Calu3 (cell line): ENCODE data around the gene CELA3A. TPM values are rescaled to one million over a fixed set of nuclear protein-coding genes. Genes with fewer than 3 reads are reported as not detected.
"Not testable (repeated sequence)": the region's sequence is repeated elsewhere in the genome, so short reads cannot be mapped to it uniquely, and the experiment has no call there.

Experiments used
- BruUV-seq: library from RNA; stranded (reverse); fragments of 400-500 nt; replicated peaks from 2 replicates; lab custom pipeline; 2021; lab: Mats Ljungman, UMichigan
- CTCF ChIA-PET: fragments of 300-600 bp; sonication (Branson Sonifier 250); formaldehyde crosslinking; loops from one replicate; lab custom pipeline; 2022; ENCODE audit warnings: antibody characterized with exemption; lab: Charles Lee
- DNase-seq: peaks from one replicate; pipeline ENCODE4 v3.0.0; 2022
- H3K27ac Mint-ChIP-seq: one replicate; pipeline ENCODE4 v1.8.0; 2022; ENCODE audit warnings: mixed read lengths; ENCODE audit not compliant: unreplicated experiment
- H3K27me3 Mint-ChIP-seq: one replicate; pipeline ENCODE4 v1.8.0; 2022; ENCODE audit warnings: mixed read lengths; ENCODE audit not compliant: unreplicated experiment
- H3K36me3 Mint-ChIP-seq: one replicate; pipeline ENCODE4 v1.8.0; 2022; ENCODE audit warnings: mild to moderate bottlenecking, moderate library complexity, mixed read lengths; ENCODE audit not compliant: insufficient read depth, unreplicated experiment
- H3K4me1 Mint-ChIP-seq: one replicate; pipeline ENCODE4 v1.8.0; 2022; ENCODE audit warnings: mild to moderate bottlenecking, low read depth, mixed read lengths; ENCODE audit not compliant: unreplicated experiment
- H3K4me3 Mint-ChIP-seq: one replicate; pipeline ENCODE4 v1.8.0; 2022; ENCODE audit warnings: mild to moderate bottlenecking, low read depth, moderate library complexity, mixed read lengths; ENCODE audit not compliant: unreplicated experiment
- H3K9me3 Mint-ChIP-seq: one replicate; pipeline ENCODE4 v1.8.0; 2022; ENCODE audit warnings: low read depth, mixed read lengths; ENCODE audit not compliant: unreplicated experiment
- intact Hi-C: fragments of 100-400 bp; cut with micrococcal nuclease; formaldehyde crosslinking; loops from one replicate; pipeline ENCODE4 v1.10.0; 2022; ENCODE audit not compliant: unreplicated experiment
- total RNA-seq: library from RNA; stranded (reverse); gene quantifications from 2 replicates; pipeline ENCODE4 v1.2.3, GENCODE V29; 2022
- TF ChIP-seq, protein P1 (sequence below): fragments of 200-600 bp; IDR thresholded peaks from one replicate; pipeline ENCODE4 v1.8.0; 2022; ENCODE audit warnings: antibody characterized with exemption; ENCODE audit not compliant: unreplicated experiment

CELA3A gene
- total RNA-seq, 1 experiment from 2014 or later, result not detected

DNA sequence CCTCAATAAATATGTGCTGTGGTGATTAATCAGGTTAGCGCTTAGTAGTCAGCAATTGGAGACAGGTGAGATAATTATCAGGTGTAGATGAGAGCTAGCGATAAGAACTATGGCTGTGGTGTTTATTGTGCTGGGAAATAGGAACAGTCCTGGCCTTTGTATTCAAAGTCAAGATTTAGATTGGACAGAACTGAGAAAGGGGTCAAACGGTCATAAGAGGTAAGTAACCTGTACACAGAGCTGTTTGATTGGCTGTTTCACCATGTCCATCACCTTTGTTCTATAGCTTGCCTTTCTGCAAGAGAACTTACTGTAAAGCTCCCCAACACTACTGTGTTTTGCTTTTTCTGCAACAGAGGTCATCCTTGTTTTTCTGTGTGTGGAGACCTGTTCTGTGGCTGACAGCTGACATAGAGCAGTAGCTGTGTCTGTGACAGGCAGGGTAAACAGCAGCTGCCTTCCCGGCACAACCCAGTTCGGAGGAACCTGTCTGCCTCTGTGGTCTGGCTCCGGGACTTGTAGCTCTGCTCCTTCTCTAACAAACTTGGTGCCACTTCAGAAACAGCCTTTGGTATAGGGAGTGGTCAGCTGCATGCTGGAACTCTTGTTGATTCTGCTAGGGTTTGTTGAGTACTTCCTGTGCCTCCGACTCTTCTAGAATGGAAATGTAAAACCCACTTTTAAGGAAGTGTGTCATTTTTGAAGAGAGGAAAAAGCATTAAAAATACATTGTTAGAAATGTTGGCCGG lies 29.9 kb downstream of the CELA3A start:
- no peak overlapping the region for H3K27ac Mint-ChIP-seq
- TF ChIP-seq, protein P1, sequence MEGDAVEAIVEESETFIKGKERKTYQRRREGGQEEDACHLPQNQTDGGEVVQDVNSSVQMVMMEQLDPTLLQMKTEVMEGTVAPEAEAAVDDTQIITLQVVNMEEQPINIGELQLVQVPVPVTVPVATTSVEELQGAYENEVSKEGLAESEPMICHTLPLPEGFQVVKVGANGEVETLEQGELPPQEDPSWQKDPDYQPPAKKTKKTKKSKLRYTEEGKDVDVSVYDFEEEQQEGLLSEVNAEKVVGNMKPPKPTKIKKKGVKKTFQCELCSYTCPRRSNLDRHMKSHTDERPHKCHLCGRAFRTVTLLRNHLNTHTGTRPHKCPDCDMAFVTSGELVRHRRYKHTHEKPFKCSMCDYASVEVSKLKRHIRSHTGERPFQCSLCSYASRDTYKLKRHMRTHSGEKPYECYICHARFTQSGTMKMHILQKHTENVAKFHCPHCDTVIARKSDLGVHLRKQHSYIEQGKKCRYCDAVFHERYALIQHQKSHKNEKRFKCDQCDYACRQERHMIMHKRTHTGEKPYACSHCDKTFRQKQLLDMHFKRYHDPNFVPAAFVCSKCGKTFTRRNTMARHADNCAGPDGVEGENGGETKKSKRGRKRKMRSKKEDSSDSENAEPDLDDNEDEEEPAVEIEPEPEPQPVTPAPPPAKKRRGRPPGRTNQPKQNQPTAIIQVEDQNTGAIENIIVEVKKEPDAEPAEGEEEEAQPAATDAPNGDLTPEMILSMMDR, result no peak
- H3K27me3 Mint-ChIP-seq, result no peaks in the 10 kb centered on the region
- H3K36me3 Mint-ChIP-seq, result no peaks in the 10 kb centered on the region
- no TSS peak for BruUV-seq
- H3K4me3 Mint-ChIP-seq, result no peak overlapping the region
- CTCF ChIA-PET, result interaction anchor here (1.0 kb wide), 1 partner anchor 21 kb away, joined by 3 read pairs; the partner anchor contains the start of gene CDC42
- DNase-seq, result no peak
- no peaks in the 10 kb centered on the region for H3K9me3 Mint-ChIP-seq
- H3K4me1 Mint-ChIP-seq, result no peaks in the 10 kb centered on the region
- intact Hi-C loops, result no loop called here

DNA sequence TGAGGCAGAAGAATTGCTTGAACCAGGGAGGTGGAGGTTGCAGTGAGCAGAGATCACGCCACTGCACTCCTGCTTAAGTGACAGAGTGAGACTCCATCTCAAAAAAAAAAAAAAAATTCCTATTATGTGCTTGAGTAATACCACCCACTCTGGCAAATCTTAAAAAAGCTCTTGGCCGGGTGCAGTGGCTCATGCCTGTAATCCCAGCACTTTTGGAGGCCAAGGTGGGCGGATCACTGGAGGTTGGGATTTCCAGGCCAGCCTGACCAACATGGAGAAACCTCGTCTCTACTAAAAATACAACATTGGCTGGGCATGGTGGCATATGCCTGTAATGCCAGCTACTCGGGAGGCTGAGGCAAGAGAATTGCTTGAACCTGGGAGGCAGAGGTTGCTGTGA lies 33.4 kb downstream of the CELA3A start:
- intact Hi-C loops, H3K9me3 Mint-ChIP-seq, H3K4me1 Mint-ChIP-seq, H3K4me3 Mint-ChIP-seq, DNase-seq, BruUV-seq, H3K36me3 Mint-ChIP-seq, H3K27me3 Mint-ChIP-seq, H3K27ac Mint-ChIP-seq: not testable (repeated sequence)
- CTCF ChIA-PET, result interaction anchor here (0.7 to 0.8 kb wide), 3 partner anchors 41 to 1289 kb away, joined by 5 to 6 read pairs (median 5); no protein-coding TSS in a partner anchor

DNA sequence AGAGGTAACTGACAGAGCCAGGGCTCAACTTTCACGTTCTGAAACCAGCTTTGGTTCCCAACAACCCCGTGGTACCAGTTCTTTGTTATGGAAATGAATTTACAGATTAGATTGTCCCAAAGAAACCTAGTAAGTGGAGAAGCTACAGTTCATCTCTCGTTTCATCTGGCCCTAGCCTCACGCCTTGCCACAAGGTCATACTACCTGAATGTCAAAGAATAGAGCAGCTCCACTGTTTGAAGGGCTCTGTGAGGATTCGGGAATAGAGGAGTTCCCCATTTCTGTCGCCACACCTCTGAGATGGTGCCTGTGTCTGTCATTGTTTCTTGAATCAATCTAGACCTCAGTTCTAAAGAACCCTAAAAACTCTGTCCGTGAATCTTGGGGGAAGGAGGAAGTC lies 36.1 kb downstream of the CELA3A start:
- no TSS peak for BruUV-seq
- CTCF ChIA-PET, result no interaction called here
- TF ChIP-seq, protein P1, result no peak
- Mint-ChIP-seq H3K4me3 (no peak overlapping the region), H3K9me3 (no peaks in the 10 kb centered on the region), H3K27ac (no peak overlapping the region), H3K36me3 (no peaks in the 10 kb centered on the region), H3K4me1 (peaks cover 9% of the 10 kb centered on the region), H3K27me3 (no peaks in the 10 kb centered on the region)
- DNase-seq, result no peak
- intact Hi-C loops, result no loop called here

DNA sequence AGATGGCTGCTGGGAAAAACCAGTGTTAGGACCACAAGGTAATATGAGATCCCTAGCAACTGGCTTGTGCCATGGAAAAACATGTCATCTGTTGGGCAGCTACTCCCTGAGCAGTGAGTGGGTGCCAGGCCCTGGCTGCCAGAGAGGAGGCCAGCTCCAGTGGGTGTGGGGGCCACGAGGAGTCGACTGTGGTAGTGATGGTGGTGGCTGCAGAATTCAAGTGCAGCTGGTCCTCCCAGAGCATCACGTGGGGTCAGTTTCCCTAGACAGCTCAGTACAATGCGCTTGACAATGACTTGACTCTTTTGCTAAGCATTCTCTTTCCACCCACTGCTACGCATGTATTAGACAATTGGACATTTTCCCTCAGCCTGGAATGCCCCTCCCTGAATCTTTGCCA lies 36.6 kb downstream of the CELA3A start:
- intact Hi-C loops, result no loop called here
- Mint-ChIP-seq H3K36me3 (no peaks in the 10 kb centered on the region), H3K9me3 (no peaks in the 10 kb centered on the region)

More for the DNA sequence above, 36.6 kb downstream of the CELA3A start:
- DNase-seq, result no peak
- Mint-ChIP-seq H3K4me3 (no peak overlapping the region), H3K27ac (no peak overlapping the region), H3K27me3 (no peaks in the 10 kb centered on the region), H3K4me1 (peaks cover 14% of the 10 kb centered on the region)
- TF ChIP-seq, protein P1, result no peak
- BruUV-seq, result no TSS peak
- CTCF ChIA-PET, result no interaction called here
